Right lobe of liver (tissue), 4 donors: ENCODE measurements around the gene ERCC2.

Experiments used
- POLR2A ChIP-seq: fragments of 450-650 bp; IDR thresholded peaks from one replicate; pipeline ENCODE4 v1.6.1; 2017; ENCODE audit warnings: antibody characterized with exemption, mild to moderate bottlenecking
- TF ChIP-seq, protein P1 (sequence below), 4 donors: fragments of 200-600 bp in 3 of 4; fragments of 450-650 bp in 1 of 4; IDR thresholded peaks; one replicate each; pipeline versions ENCODE4 v1.5.1 to v1.8.0; 2016 to 2022; ENCODE audit warnings: antibody characterized with exemption in 4 of 4, mild to moderate bottlenecking in 2 of 4
- donor health status: DM: no; HTN: no; CAD: no.
- donor health status: DM: no; HTN: no; CAD: no.
- donor health status: DM: no; HTN: yes; CAD: no.

- TF ChIP-seq, protein P1, sequence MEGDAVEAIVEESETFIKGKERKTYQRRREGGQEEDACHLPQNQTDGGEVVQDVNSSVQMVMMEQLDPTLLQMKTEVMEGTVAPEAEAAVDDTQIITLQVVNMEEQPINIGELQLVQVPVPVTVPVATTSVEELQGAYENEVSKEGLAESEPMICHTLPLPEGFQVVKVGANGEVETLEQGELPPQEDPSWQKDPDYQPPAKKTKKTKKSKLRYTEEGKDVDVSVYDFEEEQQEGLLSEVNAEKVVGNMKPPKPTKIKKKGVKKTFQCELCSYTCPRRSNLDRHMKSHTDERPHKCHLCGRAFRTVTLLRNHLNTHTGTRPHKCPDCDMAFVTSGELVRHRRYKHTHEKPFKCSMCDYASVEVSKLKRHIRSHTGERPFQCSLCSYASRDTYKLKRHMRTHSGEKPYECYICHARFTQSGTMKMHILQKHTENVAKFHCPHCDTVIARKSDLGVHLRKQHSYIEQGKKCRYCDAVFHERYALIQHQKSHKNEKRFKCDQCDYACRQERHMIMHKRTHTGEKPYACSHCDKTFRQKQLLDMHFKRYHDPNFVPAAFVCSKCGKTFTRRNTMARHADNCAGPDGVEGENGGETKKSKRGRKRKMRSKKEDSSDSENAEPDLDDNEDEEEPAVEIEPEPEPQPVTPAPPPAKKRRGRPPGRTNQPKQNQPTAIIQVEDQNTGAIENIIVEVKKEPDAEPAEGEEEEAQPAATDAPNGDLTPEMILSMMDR (IDR thresholded peaks at IDR 0.05) = no peak
- TF ChIP-seq POLR2A = no peak
Measured at GRCh38 chr19:45352914-45353796, 17.2 kb downstream of the ERCC2 start.
